Measurements from ENCODE around the gene ILK.

ILK gene

DNA sequence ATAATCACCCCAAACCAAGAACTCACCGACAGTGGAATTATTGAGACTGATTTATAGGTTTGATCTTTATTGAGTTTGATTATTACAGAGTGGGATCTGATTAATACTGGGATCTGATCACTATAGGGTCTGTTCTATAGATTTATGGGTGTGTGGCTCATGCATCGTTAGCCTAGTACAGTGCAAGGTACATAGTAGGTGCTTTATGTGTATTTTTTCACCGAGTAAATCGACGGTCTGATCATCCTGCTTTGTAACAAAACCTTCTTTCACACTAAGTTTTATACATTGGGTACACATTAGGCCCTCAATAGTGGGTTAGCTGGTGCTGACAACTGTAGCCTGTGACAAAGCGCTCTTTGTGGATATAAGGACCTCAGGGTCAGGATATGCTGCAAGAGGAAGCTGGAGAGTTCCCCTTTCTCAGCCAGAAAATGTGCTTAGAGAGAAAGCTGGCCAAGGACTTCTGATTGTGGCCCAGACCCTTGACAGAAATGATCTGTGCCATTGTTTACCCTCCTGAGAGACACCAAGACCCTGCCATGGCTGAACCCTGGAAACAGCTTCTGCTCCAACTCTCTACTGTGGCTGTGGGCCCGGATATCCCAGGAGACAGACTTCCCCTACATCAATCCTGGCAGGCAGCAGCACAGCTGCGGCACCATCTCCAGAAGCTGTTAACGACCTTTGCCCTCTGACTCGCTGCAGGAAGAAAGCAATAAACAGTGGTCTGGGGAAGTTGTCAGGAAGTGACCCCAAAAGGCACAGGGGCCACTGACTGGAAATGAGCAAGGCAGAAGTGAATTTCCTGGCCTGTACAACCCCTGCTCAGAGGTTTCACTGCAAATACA is 31.7 kb downstream of the ILK start:
- DNase-seq (ENCODE audit: low spot score) = no peak

DNA sequence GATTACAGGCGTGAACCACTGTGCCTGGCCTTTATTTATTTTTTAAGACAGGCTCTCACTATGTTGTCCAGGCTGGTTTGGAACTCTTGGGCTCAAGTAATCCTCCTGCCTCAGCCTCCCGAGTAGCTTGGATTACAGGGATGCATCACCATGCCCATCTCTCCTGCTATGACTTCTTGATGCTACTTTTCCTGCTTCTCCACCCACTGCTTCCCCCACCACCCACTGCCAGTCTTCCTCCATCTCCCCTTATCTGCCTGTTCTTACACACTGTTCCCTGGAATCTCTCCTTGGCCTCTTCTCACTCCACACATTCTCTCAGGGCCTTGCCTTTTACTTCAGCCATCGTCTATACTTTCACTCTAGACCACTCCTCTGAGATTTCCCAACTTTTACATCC is 32.9 kb downstream of the ILK start:
- DNase-seq (ENCODE audit: low spot score) = no peak

DNA sequence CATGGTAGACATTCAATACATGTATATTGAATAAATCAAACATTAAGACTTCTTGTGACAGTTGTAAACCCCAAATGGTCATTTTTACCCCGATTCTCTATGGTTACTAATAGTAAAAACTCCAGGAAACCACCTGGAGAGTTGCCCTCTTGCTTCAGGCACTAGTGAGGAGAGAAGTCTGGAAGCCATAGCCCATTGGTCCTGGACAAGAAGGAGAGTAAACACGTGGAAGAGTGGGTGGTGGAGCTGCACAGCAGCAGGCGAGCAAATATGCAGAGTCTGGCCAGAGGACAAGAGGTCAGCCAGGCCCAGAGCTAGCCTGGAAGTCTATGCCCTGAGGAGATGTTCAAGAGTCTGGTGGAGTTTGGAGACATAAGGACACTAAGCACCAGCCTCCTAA is 34.3 kb downstream of the ILK start:
- no peak for DNase-seq (ENCODE audit: low spot score)

DNA sequence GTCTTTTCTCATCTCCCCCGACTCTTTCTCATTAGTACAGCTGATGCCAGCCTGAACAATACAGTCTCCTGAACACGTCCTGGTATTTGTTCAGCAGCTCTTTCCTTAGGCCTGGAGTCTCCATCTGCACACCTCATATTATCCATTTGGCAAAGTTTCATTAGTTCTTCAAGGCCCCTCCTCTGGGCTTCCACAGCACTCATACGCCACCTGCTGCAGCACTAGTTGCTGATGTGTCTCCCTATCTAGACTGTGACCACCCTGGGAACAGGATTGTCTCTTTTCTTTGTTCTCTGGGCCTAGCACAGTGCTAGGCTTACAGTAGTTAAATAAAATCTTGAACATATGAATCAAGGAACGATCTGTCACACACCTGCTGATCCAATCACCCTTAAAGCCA is 34.9 kb downstream of the ILK start:
- DNase-seq (ENCODE audit: low spot score) = no peak

DNA sequence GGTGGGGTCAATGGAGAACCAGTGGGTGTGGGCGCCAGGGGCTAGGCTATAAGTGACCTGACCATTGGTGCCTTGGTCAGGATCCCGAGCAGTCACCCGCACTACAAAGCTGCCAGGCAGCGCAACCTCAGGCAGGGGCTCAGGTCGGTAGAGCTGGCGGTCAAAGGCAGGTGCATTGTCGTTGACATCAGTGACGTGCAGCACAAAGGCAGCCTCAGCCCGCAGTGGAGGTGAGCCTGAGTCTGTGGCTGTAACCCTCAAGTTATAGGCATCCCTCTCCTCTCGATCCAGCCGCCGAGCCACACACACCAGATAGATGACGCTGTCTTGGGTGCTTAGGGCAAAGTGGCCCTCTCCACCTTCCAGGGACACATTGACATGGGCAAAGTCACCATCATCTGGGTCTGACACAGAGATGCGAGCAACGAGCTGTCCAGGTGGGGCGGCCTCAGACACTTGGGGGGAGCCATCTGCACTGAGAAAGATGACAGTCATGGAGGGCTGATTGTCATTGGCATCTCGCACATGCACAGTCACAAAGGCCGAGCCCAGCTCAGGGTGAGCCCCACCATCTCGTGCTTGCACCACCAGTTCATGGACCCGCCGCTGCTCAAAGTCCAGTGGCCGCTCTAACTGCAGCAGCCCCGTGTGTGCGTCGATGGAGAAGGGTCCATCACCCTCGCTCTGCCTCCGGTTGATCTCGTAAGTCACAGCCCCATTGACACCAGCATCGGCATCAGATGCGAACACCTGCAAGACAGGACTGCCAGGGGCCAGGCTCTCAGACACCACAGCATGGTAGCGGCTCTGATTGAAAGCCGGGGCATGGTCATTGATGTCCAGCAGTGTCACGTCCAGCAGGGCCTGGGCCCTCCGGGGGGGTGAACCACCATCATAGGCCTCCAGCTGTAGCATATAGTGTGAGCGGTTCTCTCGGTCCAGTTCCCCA is 36.7 kb downstream of the ILK start:
- DNase-seq (ENCODE audit: low spot score) = no peak

DNA sequence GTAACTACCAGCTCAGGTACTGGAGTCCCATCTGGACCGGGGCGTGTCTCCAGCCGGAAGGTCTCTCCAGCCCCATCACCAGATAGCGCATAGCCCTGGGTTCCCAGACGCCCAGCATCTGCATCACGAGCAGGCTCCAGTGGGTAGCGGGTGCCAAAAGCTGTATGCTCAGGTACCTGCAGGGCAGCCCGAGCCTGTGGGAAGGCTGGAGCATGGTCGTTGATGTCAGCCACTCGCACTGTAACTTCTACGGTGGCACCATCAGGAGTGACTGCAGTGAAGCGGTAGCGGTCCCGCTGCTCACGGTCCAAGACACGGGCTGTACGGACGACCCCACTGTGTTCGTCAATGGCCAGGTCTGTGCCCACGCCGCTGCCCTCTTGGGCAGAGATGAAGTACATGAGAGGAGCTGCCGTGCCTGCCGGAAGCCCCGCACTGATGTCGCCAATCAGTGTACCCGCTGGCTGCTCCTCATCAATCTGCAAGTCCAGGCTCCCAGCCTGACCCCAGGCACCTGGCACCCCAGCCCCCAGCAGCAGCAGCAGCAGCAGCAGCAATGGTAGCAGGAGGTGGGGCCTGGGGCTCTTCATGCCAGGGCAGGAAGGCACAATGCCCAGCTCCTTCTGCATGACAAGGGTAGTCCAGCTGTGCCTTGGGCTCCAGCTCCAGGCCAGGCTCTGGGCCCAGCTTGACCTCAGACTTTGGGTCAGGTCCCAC is 37.6 kb downstream of the ILK start:
- no peak for DNase-seq (ENCODE audit: low spot score)

DNA sequence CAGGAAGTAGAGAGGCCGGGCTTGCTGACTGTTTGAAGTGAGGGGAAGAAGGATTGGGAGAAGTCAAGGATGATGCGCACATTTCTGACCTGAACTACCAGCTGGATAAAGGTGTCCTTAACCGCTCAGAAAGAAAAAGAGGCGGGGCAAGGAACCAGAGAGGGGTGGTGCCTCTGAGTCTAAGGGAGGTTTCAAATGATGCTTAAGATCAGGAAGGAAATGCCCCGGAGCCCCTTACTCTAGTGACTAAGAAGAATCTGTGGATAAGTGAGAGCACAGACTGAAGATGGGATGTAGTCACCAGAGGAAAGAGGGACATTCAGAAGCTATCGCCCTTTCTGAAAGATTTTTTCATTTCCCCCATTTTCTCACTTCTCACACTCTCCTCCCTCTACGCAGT is 39.4 kb downstream of the ILK start:
- no peak for DNase-seq (ENCODE audit: low spot score)

DNA sequence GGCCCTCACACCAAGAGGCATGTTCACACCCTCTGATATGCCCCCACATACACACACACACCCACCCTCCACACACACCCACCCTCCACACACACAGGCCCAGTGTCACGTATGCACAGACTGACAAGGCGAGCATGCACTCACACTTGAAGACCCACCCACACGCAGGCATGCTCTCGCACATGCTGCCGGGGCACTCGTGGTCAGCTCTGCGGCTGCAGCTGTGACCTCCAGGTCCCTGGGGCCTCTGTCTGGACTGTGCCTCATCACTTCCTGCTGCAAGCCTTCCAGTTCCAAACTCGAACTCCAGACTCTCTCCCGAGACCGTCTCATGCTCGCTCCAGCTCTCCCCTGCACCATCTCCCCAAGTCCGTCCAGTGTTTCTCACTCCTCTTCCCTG is 42.5 kb downstream of the ILK start:
- no peak for DNase-seq (ENCODE audit: low spot score)

DNA sequence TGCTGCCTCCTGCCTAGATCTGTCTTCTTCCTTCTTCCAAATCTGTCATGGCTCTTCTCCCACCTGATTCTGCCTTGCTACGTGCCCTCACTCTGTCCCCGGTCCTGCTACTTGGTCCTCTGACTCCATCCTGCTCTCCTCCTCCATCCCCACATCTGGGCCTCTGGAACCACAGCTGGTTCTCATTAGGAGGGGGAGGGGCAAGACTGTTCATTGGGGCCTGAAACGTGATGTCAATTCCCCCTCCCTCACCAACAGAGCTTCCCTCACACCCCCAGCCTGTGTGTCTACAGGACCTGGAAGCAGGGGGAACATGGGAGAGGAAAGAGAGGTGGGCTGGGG is 43.0 kb downstream of the ILK start:
- no peak for DNase-seq (ENCODE audit: low spot score)

DNA sequence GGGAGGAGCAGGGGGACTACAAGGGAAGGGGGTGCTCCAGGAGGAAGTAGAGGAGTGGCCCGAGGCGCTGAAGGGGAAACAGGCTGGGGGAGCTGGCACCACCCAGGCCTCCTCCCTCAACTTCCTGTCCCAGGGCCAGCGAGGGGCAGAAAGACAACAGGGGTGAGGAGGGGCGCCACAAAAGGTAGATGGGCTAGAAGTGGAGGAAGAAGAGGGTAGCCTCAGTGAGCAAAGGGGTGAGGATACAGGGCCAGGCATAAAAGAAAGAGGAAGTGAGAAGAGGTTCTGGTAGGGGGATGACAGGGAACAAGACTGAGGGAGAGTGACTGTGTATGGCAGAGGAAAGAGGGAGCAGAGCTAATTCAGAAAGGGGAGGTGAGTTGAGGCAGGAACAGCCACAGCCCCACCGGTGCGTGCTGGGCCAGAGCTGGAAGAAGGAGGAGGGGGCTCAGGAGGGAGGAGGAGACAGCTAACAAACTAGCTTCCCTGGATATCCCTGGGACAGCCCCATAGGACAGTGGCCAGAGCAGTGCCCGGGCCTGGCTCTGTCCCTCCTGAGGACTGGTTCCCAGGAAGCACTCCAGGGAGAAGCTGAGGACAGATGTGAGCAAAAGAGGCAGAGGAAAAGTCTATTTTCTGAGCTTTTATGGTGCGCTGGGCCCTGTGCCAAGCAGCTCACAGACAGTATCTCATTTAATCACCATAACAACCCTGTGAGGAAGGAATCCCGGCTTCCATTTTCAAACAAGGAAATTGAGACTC is 43.5 kb downstream of the ILK start:
- DNase-seq (ENCODE audit: low spot score) = no peak

DNA sequence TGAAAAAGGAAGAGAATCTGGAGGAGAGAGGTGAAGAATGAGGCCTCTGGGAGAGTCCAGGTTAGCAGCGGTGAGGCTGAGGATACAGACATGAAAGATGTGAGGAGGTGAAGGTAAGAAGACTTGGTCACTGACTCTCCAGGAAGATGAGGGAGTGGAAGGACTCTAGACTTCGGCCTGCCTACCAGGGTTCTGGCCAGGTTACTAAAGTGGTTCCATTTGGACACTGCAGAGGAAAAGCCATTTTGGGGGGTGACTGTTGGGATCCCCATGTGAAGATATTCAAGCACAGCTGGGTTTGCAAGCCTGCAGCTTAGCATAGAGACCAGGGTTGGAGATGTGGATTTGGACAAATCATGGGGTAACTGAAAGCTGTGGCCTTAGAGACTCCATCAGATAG is 44.3 kb downstream of the ILK start:
- DNase-seq (ENCODE audit: low spot score) = no peak

DNA sequence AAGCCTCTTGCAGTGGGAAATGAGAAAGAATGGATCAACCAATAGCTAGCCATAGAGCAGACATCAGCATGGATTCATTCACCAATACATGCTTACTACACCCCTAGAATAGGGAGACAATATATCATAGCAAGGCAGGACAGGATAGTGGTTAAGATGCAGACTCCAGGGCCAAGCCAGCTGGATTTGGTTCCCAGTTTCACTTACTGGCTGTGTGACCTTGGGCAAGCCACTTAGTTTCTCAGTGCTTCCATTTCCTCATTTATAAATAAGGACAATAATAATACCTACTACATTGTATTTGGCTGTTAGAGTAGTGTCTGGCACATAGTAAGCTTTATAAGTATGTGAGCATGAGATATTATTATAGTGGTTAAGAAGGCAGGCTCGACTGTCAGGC is 44.9 kb downstream of the ILK start:
- no peak for DNase-seq (ENCODE audit: low spot score)

DNA sequence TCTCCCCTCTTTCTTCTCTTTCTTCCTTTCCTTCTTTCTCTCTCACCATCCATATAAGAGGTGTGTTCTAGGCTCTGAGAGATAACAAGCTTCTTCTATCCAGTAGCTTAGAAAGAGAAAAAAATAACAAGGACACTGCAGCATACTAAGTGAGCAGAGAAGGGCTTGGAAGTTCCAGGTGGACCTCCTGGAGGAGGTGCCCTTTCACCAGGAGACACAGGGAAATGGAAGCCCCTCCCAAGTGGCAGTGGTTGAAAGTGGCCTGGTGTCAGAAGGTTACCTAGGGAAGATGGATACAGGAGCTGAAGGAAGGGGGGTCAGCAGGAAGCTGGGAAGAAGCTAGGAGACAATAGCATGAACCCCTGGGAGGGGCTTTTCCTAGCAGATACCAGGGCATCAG is 46.5 kb downstream of the ILK start:
- DNase-seq (ENCODE audit: low spot score) = no peak

DNA sequence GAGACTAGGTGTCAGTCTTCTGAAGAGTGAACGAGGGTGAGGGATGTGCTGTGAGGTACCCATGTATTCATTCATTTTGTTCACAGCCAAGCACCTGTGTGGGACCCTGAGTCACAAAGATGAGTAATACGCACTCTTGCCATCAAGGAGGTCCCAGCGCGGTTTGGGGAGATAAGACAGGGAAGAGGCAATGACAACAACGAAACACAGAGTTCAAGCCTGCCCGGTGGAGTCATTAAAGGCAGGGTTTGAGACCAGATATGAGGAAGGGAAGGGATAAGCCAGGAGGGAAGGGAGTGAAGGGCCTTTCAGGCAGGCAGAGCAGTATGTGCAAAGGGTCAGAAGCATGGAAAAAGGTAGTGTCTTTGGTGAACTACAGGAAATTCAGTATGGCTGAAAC is 47.4 kb downstream of the ILK start:
- DNase-seq (ENCODE audit: low spot score) = no peak

DNA sequence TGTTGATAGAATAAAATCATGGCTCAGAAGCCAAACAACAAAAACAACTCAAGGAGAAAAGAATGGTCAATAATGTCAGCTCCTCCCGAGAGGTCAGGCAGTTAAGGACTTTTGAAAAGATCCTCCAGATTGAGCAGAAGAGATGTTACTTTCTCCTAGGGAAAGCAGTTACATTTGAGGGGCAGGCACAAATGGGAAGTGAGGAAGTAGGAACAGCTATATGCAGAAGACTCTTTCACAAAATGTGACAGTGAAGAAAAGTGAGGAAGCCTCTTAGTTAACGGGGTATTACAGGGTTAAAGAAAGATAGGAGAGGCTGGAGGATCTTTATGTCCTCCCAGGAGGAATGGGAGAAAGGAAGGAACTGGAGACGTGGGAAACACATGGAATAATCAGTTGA is 48.6 kb downstream of the ILK start:
- DNase-seq (ENCODE audit: low spot score) = no peak

DNA sequence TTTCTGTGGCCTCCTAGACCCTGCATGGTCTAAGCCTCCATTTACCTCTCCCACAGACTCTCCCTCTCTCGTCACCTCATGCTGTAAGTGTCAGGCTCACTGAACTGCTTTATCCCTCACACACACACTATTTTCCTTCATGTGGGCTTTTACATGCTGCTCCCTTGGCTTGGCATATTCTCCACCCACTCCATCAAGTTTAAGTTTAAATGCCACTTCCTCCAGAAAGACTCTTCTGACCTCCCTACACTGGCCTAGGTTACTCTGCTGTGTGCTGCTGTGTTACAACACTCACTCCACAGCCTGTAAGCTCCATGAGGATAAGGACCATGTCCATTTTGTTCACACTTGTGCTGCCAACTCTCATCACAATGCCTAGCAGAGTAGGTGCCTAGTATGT is 49.5 kb downstream of the ILK start:
- DNase-seq (ENCODE audit: low spot score) = no peak

DNA sequence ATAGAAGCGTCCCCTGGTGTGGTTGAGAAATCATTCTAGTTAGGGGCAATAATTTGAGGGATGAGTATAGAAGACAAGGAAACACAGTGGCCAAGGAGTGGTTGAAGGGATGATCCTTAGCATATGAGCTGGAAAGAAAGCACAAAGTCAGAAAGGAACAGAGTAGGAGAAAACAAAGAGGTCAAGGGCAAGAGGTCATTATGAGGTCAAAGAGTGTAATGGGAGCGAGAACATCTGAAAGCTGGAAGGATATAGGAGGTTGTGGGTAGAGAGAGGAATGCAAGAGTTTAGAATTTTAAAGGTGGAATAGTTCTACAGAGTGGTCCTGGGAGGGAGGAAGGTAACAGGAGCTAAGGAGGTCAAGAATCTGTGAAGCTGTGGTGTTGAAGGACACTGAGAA is 50.1 kb downstream of the ILK start:
- DNase-seq (ENCODE audit: low spot score) = no peak

DNA sequence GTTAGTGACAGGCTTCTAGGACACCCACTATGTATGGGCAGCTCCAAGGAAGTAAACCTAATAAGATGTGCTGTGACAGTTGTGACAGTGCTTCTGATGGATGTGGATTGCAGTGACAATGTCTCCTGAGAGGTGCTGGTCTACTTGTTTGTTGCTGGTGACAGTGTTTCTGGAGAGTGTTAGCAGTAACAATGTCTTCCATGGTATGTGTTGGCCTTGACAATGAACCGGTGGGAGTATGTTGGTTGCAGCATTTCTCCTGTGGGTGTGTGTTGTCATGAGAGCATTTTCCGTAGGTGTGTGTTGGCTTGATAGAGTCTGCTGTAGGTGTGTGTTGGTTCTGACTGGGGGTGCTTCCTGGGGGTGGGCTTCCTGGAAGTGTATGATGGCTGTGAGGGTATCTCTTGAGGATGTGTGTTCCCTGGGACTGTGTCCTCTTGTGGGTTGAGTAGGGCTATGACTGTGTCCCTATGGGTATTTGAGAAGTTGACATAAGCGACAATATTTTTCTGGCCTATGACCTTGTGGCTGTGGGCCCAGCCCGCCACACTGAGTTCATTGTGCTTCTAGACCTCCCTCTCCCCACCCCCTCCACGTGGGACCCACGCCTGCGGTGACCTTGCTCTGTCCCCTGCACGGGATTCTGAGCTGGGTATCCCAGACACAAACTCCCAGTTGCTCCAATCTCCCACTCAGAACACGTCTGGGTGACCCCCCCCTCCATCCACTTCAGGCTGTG is 50.9 kb downstream of the ILK start:
- DNase-seq (ENCODE audit: low spot score) = no peak

DNA sequence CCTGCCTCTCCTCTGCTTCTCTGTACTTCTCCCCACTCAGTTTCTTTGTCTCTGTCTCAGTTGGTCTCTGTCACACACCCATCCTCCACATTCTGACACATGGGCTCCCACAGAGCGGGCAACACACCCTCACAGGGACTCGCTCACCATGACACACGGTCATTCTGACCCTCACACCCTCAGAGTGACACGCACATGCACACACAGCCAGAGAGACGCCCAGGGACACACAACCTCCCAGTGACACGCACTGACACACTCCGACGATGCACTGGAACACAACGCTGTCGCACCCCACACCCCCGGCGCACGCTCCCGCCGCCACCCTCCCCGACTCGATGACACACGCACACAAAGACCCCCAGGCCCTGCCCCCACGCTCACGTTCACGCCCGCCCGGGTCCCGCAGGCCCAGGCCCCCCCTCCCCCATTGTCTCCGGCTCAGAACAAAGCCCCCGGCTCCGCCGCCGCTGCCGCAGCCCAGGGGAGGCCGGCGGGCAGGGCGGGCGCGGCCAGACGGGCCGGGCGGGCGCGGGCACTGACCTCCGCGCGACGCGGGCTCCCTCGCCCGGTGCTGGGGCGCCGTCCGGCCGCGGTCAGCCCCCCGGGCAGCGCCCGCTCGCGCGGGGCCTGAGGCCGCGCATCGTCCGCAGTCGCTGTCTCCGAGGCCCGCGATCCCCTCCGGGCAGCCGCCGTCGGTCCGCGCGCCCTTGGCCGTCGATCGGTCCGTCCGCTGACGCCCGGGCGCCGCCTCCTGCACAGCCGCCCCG is 51.6 kb downstream of the ILK start:
- peak; percentile 41 for DNase-seq (ENCODE audit: low spot score)

Measured in SK-N-DZ (cell line).